Vagina (tissue), 2 donors: Measurements from ENCODE around the gene PCSK2. TPM values are rescaled to one million over a fixed set of nuclear protein-coding genes. Genes with fewer than 3 reads are reported as not detected.

Experiments
- DNase-seq, 2 donors: peaks; one replicate each; pipeline ENCODE4 v3.0.0-alpha.2; 2017; ENCODE audit errors: extremely low spot score in 2 of 2
- H3K27ac ChIP-seq: fragments of 200-600 bp; sonication (generic); one replicate; pipeline ENCODE4 v1.5.1; 2019
- H3K27me3 ChIP-seq: fragments of 200-600 bp; sonication (generic); one replicate; pipeline ENCODE4 v1.5.1; 2019
- H3K36me3 ChIP-seq, 2 donors: fragments of 200-600 bp; sonication (generic); one replicate each; pipeline ENCODE4 v1.5.1; 2017 to 2019
- H3K4me1 ChIP-seq: fragments of 200-600 bp; sonication (generic); one replicate; pipeline ENCODE4 v1.5.1; 2019
- H3K4me3 ChIP-seq, 2 donors: fragments of 200-600 bp; sonication (generic); 1 replicate in 1 of 2; 2 replicates in 1 of 2; pipeline ENCODE4 v1.5.1; 2016 to 2019
- H3K9me3 ChIP-seq: fragments of 200-600 bp; sonication (generic); one replicate; pipeline ENCODE4 v1.5.1; 2019
- POLR2A ChIP-seq, 2 donors: fragments of 450-650 bp; IDR thresholded peaks; one replicate each; pipeline ENCODE4 v1.6.1; 2017; ENCODE audit warnings: antibody characterized with exemption in 2 of 2, mild to moderate bottlenecking in 2 of 2, moderate library complexity in 2 of 2
- POLR2AphosphoS5 ChIP-seq, 2 donors: sonication (generic); formaldehyde crosslinking; IDR thresholded peaks; one replicate each; pipeline ENCODE4 v1.9.0; 2017; ENCODE audit warnings: antibody characterized with exemption in 2 of 2, mild to moderate bottlenecking in 2 of 2, low read depth in 1 of 2; ENCODE audit not compliant: insufficient read depth in 1 of 2
- intact Hi-C: fragments of 100-400 bp; cut with DNase I; formaldehyde crosslinking; loops from one replicate; pipeline ENCODE4 v1.15.1; 2023
- total RNA-seq: library from RNA; depleted of rRNA; stranded (reverse); fragments of >200 nt; gene quantifications from one replicate; pipeline ENCODE4 v1.2.3, GENCODE V29; 2016
- TF ChIP-seq, protein P1 (sequence below), 3 experiments: fragments of 450-650 bp in 2 of 3; fragments of 200-600 bp in 1 of 3; sonication (generic) in 1 of 3; IDR thresholded peaks; one replicate each; pipeline ENCODE4 v1.5.1; 2017 to 2019; ENCODE audit warnings: antibody characterized with exemption in 3 of 3, mild to moderate bottlenecking in 2 of 3, moderate library complexity in 2 of 3

PCSK2 gene
- total RNA-seq, 1 donor from 2014 or later = 0.98 TPM

DNA sequence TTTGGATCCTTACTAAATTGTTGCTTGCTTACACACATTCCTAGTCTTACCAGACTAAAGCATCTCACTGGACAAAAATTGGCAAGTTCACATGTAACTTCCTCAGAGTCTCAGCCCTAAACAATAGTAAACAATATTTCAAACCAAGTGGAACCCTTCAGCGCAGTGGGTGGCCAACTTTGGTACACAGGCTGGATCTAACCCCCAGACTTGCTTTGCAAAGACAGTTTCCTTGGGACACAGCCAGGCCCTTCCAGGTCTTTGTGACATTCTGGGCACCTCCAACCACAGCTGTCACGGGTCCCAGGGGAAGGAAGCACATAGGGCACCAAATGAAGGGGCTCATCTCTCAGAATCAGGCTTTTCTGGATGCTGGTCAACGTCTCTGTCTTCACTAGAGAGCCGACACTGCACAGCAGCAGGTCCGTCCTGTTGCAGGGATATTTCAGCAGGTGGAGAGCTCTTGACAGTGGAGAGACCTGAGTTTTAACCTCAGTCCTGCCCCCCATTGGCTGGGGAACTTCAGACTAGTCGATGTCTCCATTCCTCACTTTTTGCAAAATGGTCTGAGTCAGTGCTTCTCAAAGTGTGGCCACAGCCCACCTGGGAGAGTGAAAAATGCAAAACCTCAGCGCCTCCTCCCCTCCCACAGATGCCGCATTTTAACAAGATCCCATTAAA lies 212.9 kb downstream of the PCSK2 start:
- intact Hi-C loops = no loop called here
- no peak overlapping the region for H3K4me3 ChIP-seq
- TF ChIP-seq POLR2AphosphoS5 (IDR thresholded peaks at IDR 0.05; ENCODE audit: insufficient read depth in 1 of 2, low read depth in 1 of 2) = no peak
- TF ChIP-seq, protein P1, sequence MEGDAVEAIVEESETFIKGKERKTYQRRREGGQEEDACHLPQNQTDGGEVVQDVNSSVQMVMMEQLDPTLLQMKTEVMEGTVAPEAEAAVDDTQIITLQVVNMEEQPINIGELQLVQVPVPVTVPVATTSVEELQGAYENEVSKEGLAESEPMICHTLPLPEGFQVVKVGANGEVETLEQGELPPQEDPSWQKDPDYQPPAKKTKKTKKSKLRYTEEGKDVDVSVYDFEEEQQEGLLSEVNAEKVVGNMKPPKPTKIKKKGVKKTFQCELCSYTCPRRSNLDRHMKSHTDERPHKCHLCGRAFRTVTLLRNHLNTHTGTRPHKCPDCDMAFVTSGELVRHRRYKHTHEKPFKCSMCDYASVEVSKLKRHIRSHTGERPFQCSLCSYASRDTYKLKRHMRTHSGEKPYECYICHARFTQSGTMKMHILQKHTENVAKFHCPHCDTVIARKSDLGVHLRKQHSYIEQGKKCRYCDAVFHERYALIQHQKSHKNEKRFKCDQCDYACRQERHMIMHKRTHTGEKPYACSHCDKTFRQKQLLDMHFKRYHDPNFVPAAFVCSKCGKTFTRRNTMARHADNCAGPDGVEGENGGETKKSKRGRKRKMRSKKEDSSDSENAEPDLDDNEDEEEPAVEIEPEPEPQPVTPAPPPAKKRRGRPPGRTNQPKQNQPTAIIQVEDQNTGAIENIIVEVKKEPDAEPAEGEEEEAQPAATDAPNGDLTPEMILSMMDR (IDR thresholded peaks at IDR 0.05) = no peak
- no peak for DNase-seq
- H3K4me1 ChIP-seq = no peaks in the 10 kb centered on the region
- H3K27me3 ChIP-seq = no peaks in the 10 kb centered on the region
- no peaks in the 10 kb centered on the region for H3K36me3 ChIP-seq
- no peaks in the 10 kb centered on the region for H3K9me3 ChIP-seq
- H3K27ac ChIP-seq = no peak overlapping the region

DNA sequence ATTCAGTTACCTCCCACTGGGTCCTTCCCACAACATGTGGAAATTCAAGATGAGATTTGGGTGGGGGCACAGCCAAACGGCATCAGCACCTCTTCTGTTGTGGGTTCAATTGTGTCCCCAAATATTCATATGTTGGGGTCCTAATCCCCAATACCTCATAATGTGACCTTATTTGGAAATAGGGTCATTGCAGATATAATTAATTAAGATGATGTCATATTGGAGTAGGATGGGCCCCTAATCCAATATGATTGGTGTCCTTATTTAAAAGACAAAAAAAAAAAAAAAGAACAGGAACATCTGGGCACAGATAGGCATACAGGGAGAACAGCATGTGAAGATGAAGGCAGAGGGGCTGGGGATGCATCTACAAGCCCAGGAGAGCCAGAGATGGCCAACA lies 214.9 kb downstream of the PCSK2 start:
- no peaks in the 10 kb centered on the region for H3K27me3 ChIP-seq
- H3K4me1 ChIP-seq = no peaks in the 10 kb centered on the region
- no peaks in the 10 kb centered on the region for H3K9me3 ChIP-seq
- TF ChIP-seq POLR2AphosphoS5 (IDR thresholded peaks at IDR 0.05; ENCODE audit: insufficient read depth in 1 of 2, low read depth in 1 of 2) (no peak), POLR2A (IDR thresholded peaks at IDR 0.05) (no peak)
- TF ChIP-seq, protein P1 (IDR thresholded peaks at IDR 0.05) = no peak
- H3K36me3 ChIP-seq = no peaks in the 10 kb centered on the region
- intact Hi-C loops = no loop called here
- no peak for DNase-seq
- no peak overlapping the region for H3K4me3 ChIP-seq
- H3K27ac ChIP-seq = no peak overlapping the region

DNA sequence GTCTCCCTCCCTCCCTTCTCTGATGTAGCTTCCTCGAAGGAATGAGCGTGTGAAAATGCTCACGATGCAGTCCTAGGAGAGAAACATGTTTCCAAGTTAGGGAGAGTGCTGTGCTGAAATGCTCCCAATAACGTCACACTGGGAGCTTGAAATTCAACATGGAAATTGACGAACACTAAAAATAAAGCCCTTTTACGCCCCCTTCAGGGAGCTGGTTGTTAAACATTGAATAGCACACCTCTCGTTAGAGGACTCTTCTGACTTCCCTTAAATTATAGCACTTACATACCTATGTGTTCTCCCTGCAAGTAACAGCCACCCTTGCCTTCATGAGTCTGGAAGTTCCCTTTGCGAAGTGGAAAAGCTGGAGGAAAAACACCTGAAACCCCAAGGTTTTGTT lies 215.7 kb downstream of the PCSK2 start:
- no peaks in the 10 kb centered on the region for H3K4me1 ChIP-seq
- intact Hi-C loops = no loop called here

DNA sequence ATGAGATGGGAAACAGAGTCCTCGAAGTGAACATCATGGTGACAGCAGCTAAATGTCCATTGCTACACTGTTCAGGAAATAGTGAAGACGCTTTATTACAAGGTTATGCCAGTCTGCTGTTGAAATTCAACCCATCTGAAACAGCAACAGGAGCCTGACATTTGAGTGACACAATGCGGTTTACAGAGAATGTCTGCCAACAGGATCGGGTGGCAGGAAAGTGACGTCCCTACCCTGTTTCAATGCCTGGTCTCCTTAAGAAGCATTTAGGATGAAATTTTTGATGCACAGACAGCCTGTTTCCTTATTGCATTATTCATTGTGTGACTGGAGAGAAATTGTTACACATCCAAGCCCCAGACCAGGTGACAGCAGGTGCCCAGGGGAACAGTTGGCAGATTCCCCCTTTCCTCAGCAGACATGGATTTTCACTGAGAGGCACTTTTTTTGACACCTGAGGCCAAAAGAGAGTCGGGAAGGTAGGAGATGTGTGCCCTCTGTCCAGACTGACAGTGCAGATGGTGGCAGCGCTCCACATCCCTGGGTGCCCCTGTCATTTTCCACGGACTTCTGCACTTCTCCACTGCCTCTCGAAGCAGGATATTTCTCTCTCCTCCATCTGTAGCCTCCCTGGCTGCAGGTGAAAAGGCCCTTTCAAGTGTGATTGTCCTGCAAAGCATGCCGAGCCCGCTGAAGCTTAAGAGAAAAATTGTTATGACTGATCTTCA lies 216.5 kb downstream of the PCSK2 start:
- H3K4me1 ChIP-seq = no peaks in the 10 kb centered on the region
- H3K4me3 ChIP-seq = no peak overlapping the region
- H3K36me3 ChIP-seq = no peaks in the 10 kb centered on the region
- no peak for DNase-seq
- intact Hi-C loops = no loop called here
- no peaks in the 10 kb centered on the region for H3K9me3 ChIP-seq
- no peak overlapping the region for H3K27ac ChIP-seq
- TF ChIP-seq, protein P1 (IDR thresholded peaks at IDR 0.05) = no peak
- no peak for TF ChIP-seq POLR2A (IDR thresholded peaks at IDR 0.05)
- TF ChIP-seq POLR2AphosphoS5 (IDR thresholded peaks at IDR 0.05; ENCODE audit: insufficient read depth in 1 of 2, low read depth in 1 of 2) = no peak
- no peaks in the 10 kb centered on the region for H3K27me3 ChIP-seq

More for the DNA sequence above, 215.7 kb downstream of the PCSK2 start:
- H3K9me3 ChIP-seq = no peaks in the 10 kb centered on the region
- H3K27ac ChIP-seq = no peak overlapping the region
- TF ChIP-seq POLR2A (IDR thresholded peaks at IDR 0.05) = no peak
- TF ChIP-seq POLR2AphosphoS5 (IDR thresholded peaks at IDR 0.05; ENCODE audit: insufficient read depth in 1 of 2, low read depth in 1 of 2) = no peak
- TF ChIP-seq, protein P1 (IDR thresholded peaks at IDR 0.05) = no peak
- no peaks in the 10 kb centered on the region for H3K27me3 ChIP-seq
- no peak for DNase-seq
- no peaks in the 10 kb centered on the region for H3K36me3 ChIP-seq
- H3K4me3 ChIP-seq = no peak overlapping the region

DNA sequence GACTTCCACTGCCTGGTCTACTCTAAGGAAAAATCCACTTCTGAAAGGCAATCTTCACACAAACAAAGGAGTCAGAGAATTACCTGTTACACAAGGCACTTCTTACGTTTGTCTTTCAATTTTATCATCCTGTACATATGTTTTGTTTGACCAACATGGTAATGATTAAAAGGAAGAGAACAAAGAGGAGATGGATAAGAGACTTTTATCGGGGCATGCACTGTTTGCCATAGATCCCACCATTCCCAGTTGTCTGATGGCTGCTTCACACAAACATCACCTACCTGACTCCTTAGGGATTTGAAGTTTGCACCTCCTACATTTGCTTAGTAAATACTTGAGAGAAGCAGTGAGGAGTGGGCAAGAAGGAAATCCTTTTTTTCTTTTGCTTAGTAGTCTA lies 217.3 kb downstream of the PCSK2 start:
- Histone ChIP-seq H3K27ac (no peak overlapping the region), H3K9me3 (no peaks in the 10 kb centered on the region), H3K27me3 (no peaks in the 10 kb centered on the region), H3K4me1 (no peaks in the 10 kb centered on the region), H3K4me3 (no peak overlapping the region), H3K36me3 (no peaks in the 10 kb centered on the region)
- no peak for DNase-seq
- no peak for TF ChIP-seq POLR2AphosphoS5 (IDR thresholded peaks at IDR 0.05; ENCODE audit: insufficient read depth in 1 of 2, low read depth in 1 of 2)
- no peak for TF ChIP-seq POLR2A (IDR thresholded peaks at IDR 0.05)
- TF ChIP-seq, protein P1 (IDR thresholded peaks at IDR 0.05) = no peak
- intact Hi-C loops = no loop called here
